ENCODE data around the gene TREH.
"Not testable (repeated sequence)": the region's sequence is repeated elsewhere in the genome, so short reads cannot be mapped to it uniquely, and the experiment has no call there.

- TF ChIP-seq, protein P1, sequence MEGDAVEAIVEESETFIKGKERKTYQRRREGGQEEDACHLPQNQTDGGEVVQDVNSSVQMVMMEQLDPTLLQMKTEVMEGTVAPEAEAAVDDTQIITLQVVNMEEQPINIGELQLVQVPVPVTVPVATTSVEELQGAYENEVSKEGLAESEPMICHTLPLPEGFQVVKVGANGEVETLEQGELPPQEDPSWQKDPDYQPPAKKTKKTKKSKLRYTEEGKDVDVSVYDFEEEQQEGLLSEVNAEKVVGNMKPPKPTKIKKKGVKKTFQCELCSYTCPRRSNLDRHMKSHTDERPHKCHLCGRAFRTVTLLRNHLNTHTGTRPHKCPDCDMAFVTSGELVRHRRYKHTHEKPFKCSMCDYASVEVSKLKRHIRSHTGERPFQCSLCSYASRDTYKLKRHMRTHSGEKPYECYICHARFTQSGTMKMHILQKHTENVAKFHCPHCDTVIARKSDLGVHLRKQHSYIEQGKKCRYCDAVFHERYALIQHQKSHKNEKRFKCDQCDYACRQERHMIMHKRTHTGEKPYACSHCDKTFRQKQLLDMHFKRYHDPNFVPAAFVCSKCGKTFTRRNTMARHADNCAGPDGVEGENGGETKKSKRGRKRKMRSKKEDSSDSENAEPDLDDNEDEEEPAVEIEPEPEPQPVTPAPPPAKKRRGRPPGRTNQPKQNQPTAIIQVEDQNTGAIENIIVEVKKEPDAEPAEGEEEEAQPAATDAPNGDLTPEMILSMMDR (IDR thresholded peaks at IDR 0.05; ENCODE audit: poor library complexity, severe bottlenecking), result not testable (repeated sequence)
- not testable (repeated sequence) for TF ChIP-seq REST (IDR thresholded peaks at IDR 0.05; ENCODE audit: borderline replicate concordance); EZH2 (IDR thresholded peaks at IDR 0.05; ENCODE audit: borderline replicate concordance, insufficient read depth, low read length, poor library complexity, severe bottlenecking); POLR2AphosphoS5 (IDR thresholded peaks at IDR 0.05); EP300 (conservative IDR thresholded peaks at IDR 0.05; ENCODE audit: poor library complexity, severe bottlenecking); RAD21 (conservative IDR thresholded peaks at IDR 0.05); MXI1 (conservative IDR thresholded peaks at IDR 0.05; ENCODE audit: poor library complexity, severe bottlenecking); TAF1 (IDR thresholded peaks at IDR 0.05; ENCODE audit: low read depth); SMC3 (conservative IDR thresholded peaks at IDR 0.05; ENCODE audit: poor library complexity)
Measured at GRCh38 chr11:118721478-118722015, 42.1 kb upstream of the TREH start.
